ENCODE results near the gene RAC2.

Gene RAC2

GRCh38 chr22:37219533-37219932 lies 24.5 kb downstream of the RAC2 start:
- H3K79me1 ChIP-seq (replicated peaks; ENCODE audit: low read length, poor library complexity, severe bottlenecking): no peaks in the 10 kb centered on the region
- H3K9ac ChIP-seq (ENCODE audit: low read length): no peak overlapping the region
- no peak overlapping the region for H3K27ac ChIP-seq (ENCODE audit: low read length, poor library complexity, severe bottlenecking)
- no peak overlapping the region for H3K18ac ChIP-seq (ENCODE audit: low read depth in 1 of 2, low read length in 2 of 2)
- H2BK120ac ChIP-seq (ENCODE audit: low read depth, low read length): no peak overlapping the region
- no peak overlapping the region for H3K4me2 ChIP-seq (ENCODE audit: low read length, poor library complexity, severe bottlenecking)
- H4K8ac ChIP-seq (ENCODE audit: low read length): no peak overlapping the region
- H3K36me3 ChIP-seq (ENCODE audit: control insufficient read depth in 1 of 2, insufficient read depth in 2 of 2, low read depth in 1 of 2, low read length in 2 of 2): peaks cover 0 to 9% of the 10 kb centered on the region in 2 experiments
- no peak overlapping the region for H3K4ac ChIP-seq (ENCODE audit: low read depth in 1 of 2, low read length in 2 of 2)
- no peak overlapping the region for H3K14ac ChIP-seq (ENCODE audit: low read length in 2 of 2)
- H2AFZ ChIP-seq (ENCODE audit: low read depth, low read length): no peak overlapping the region
- peaks cover 0 to 40% of the 10 kb centered on the region in 2 experiments for H3K27me3 ChIP-seq (ENCODE audit: control insufficient read depth in 1 of 2, insufficient read depth in 1 of 2, low read length in 2 of 2)
- H2BK15ac ChIP-seq (ENCODE audit: low read depth, poor library complexity, severe bottlenecking): no peak overlapping the region
- no peak overlapping the region for H4K91ac ChIP-seq (ENCODE audit: low read length)
- H3K23ac ChIP-seq (ENCODE audit: low read length in 2 of 2): no peak overlapping the region
- DNase-seq: no peak
- no peak overlapping the region for H2BK12ac ChIP-seq (ENCODE audit: low read length in 2 of 2)
- peaks cover 9% of the 10 kb centered on the region for H3K4me1 ChIP-seq (ENCODE audit: control insufficient read depth, insufficient read depth, low read depth, low read length)
- no peak overlapping the region for H2BK5ac ChIP-seq (ENCODE audit: low read depth, low read length, poor library complexity, severe bottlenecking)
- no peaks in the 10 kb centered on the region for H3K9me3 ChIP-seq (ENCODE audit: control insufficient read depth, low read length)
- H2AK5ac ChIP-seq (ENCODE audit: low read length, severe bottlenecking): no peak overlapping the region
- no peak overlapping the region for H3K4me3 ChIP-seq (ENCODE audit: insufficient read depth in 1 of 2, low read depth in 1 of 2, low read length in 2 of 2)
- 84% methylated on average over 4 of the region's 6 CpGs for WGBS

GRCh38 chr22:37218771-37219411 lies 25.2 kb downstream of the RAC2 start:
- Histone ChIP-seq H4K91ac (ENCODE audit: low read length) (no peak overlapping the region), H3K23ac (ENCODE audit: low read length in 2 of 2) (no peak overlapping the region), H2BK5ac (ENCODE audit: low read depth, low read length, poor library complexity, severe bottlenecking) (no peak overlapping the region), H3K36me3 (ENCODE audit: control insufficient read depth in 1 of 2, insufficient read depth in 2 of 2, low read depth in 1 of 2, low read length in 2 of 2) (peaks cover 0 to 3% of the 10 kb centered on the region in 2 experiments), H3K9me3 (ENCODE audit: control insufficient read depth, low read length) (no peaks in the 10 kb centered on the region), H2BK15ac (ENCODE audit: low read depth, poor library complexity, severe bottlenecking) (no peak overlapping the region), H3K14ac (ENCODE audit: low read length in 2 of 2) (no peak overlapping the region), H2AK5ac (ENCODE audit: low read length, severe bottlenecking) (no peak overlapping the region), H3K4me1 (ENCODE audit: control insufficient read depth, insufficient read depth, low read depth, low read length) (peaks cover 9% of the 10 kb centered on the region), H3K18ac (ENCODE audit: low read depth in 1 of 2, low read length in 2 of 2) (no peak overlapping the region), H2AFZ (ENCODE audit: low read depth, low read length) (no peak overlapping the region), H3K79me1 (replicated peaks; ENCODE audit: low read length, poor library complexity, severe bottlenecking) (no peaks in the 10 kb centered on the region), H2BK120ac (ENCODE audit: low read depth, low read length) (no peak overlapping the region), H3K9ac (ENCODE audit: low read length) (no peak overlapping the region), H3K27ac (ENCODE audit: low read length, poor library complexity, severe bottlenecking) (no peak overlapping the region), H3K4me3 (ENCODE audit: insufficient read depth in 1 of 2, low read depth in 1 of 2, low read length in 2 of 2) (no peak overlapping the region), H3K4ac (ENCODE audit: low read depth in 1 of 2, low read length in 2 of 2) (no peak overlapping the region), H2BK12ac (ENCODE audit: low read length in 2 of 2) (no peak overlapping the region), H3K4me2 (ENCODE audit: low read length, poor library complexity, severe bottlenecking) (no peak overlapping the region), H3K27me3 (ENCODE audit: control insufficient read depth in 1 of 2, insufficient read depth in 1 of 2, low read length in 2 of 2) (peaks cover 0 to 46% of the 10 kb centered on the region in 2 experiments), H4K8ac (ENCODE audit: low read length) (no peak overlapping the region)
- no peak for DNase-seq
- WGBS: 81% methylated on average over 6 of the region's 7 CpGs

- H3K4me2 ChIP-seq (ENCODE audit: low read length, poor library complexity, severe bottlenecking): no peak overlapping the region
- no peaks in the 10 kb centered on the region for H3K79me1 ChIP-seq (replicated peaks; ENCODE audit: low read length, poor library complexity, severe bottlenecking)
- no peak overlapping the region for H2BK12ac ChIP-seq (ENCODE audit: low read length in 2 of 2)
- H3K4me1 ChIP-seq (ENCODE audit: control insufficient read depth, insufficient read depth, low read depth, low read length): peaks cover 9% of the 10 kb centered on the region
- no peak overlapping the region for H4K8ac ChIP-seq (ENCODE audit: low read length)
- no peak overlapping the region for H4K91ac ChIP-seq (ENCODE audit: low read length)
- H3K4me3 ChIP-seq (ENCODE audit: insufficient read depth in 1 of 2, low read depth in 1 of 2, low read length in 2 of 2): no peak overlapping the region
- H3K4ac ChIP-seq (ENCODE audit: low read depth in 1 of 2, low read length in 2 of 2): no peak overlapping the region
- H3K27me3 ChIP-seq (ENCODE audit: control insufficient read depth in 1 of 2, insufficient read depth in 1 of 2, low read length in 2 of 2): peaks cover 3 to 52% of the 10 kb centered on the region in 2 experiments
- H2BK120ac ChIP-seq (ENCODE audit: low read depth, low read length): no peak overlapping the region
- no peak overlapping the region for H2BK5ac ChIP-seq (ENCODE audit: low read depth, low read length, poor library complexity, severe bottlenecking)
- no peaks in the 10 kb centered on the region for H3K9me3 ChIP-seq (ENCODE audit: control insufficient read depth, low read length)
- no peak overlapping the region for H3K23ac ChIP-seq (ENCODE audit: low read length in 2 of 2)
- H3K14ac ChIP-seq (ENCODE audit: low read length in 2 of 2): peak overlapping the region in 1 of 2 experiments; percentile 6
- H3K27ac ChIP-seq (ENCODE audit: low read length, poor library complexity, severe bottlenecking): no peak overlapping the region
- DNase-seq: no peak
- WGBS: 86% methylated on average over 6 of the region's 6 CpGs
- no peak overlapping the region for H2BK15ac ChIP-seq (ENCODE audit: low read depth, poor library complexity, severe bottlenecking)
- H3K9ac ChIP-seq (ENCODE audit: low read length): no peak overlapping the region
- H2AFZ ChIP-seq (ENCODE audit: low read depth, low read length): no peak overlapping the region
- H3K18ac ChIP-seq (ENCODE audit: low read depth in 1 of 2, low read length in 2 of 2): no peak overlapping the region
- H2AK5ac ChIP-seq (ENCODE audit: low read length, severe bottlenecking): no peak overlapping the region
- H3K36me3 ChIP-seq (ENCODE audit: control insufficient read depth in 1 of 2, insufficient read depth in 2 of 2, low read depth in 1 of 2, low read length in 2 of 2): no peaks in the 10 kb centered on the region
Measured at GRCh38 chr22:37218399-37218770, 25.7 kb downstream of the RAC2 start.

GRCh38 chr22:37215890-37216289 lies 28.2 kb downstream of the RAC2 start:
- Histone ChIP-seq H2BK12ac (ENCODE audit: low read length in 2 of 2) (no peak overlapping the region), H3K27me3 (ENCODE audit: control insufficient read depth in 1 of 2, insufficient read depth in 1 of 2, low read length in 2 of 2) (peaks cover 18 to 72% of the 10 kb centered on the region in 2 experiments), H2BK120ac (ENCODE audit: low read depth, low read length) (no peak overlapping the region), H2AFZ (ENCODE audit: low read depth, low read length) (no peak overlapping the region), H3K27ac (ENCODE audit: low read length, poor library complexity, severe bottlenecking) (no peak overlapping the region), H4K8ac (ENCODE audit: low read length) (no peak overlapping the region), H3K14ac (ENCODE audit: low read length in 2 of 2) (no peak overlapping the region), H3K23ac (ENCODE audit: low read length in 2 of 2) (no peak overlapping the region), H2AK5ac (ENCODE audit: low read length, severe bottlenecking) (no peak overlapping the region), H3K4me2 (ENCODE audit: low read length, poor library complexity, severe bottlenecking) (no peak overlapping the region), H4K91ac (ENCODE audit: low read length) (no peak overlapping the region), H3K9me3 (ENCODE audit: control insufficient read depth, low read length) (no peaks in the 10 kb centered on the region), H3K36me3 (ENCODE audit: control insufficient read depth in 1 of 2, insufficient read depth in 2 of 2, low read depth in 1 of 2, low read length in 2 of 2) (no peaks in the 10 kb centered on the region), H3K79me1 (replicated peaks; ENCODE audit: low read length, poor library complexity, severe bottlenecking) (no peaks in the 10 kb centered on the region), H3K4me1 (ENCODE audit: control insufficient read depth, insufficient read depth, low read depth, low read length) (peaks cover 14% of the 10 kb centered on the region), H2BK5ac (ENCODE audit: low read depth, low read length, poor library complexity, severe bottlenecking) (no peak overlapping the region), H3K18ac (ENCODE audit: low read depth in 1 of 2, low read length in 2 of 2) (no peak overlapping the region), H2BK15ac (ENCODE audit: low read depth, poor library complexity, severe bottlenecking) (no peak overlapping the region), H3K4me3 (ENCODE audit: insufficient read depth in 1 of 2, low read depth in 1 of 2, low read length in 2 of 2) (no peak overlapping the region), H3K9ac (ENCODE audit: low read length) (no peak overlapping the region), H3K4ac (ENCODE audit: low read depth in 1 of 2, low read length in 2 of 2) (no peak overlapping the region)
- WGBS: 95% methylated on average over 7 of the region's 9 CpGs
- no peak for DNase-seq
